Ishikawa (cell line): ENCODE data around the gene POLR1B.

Source experiments
- CEBPB ChIP-seq: IDR thresholded peaks from 2 replicates; pipeline ENCODE4 v1.6.1; 2012
- CREB1 ChIP-seq: IDR thresholded peaks from 2 replicates; pipeline ENCODE4 v1.6.1; 2012; ENCODE audit warnings: low read depth
- EGR1 ChIP-seq: IDR thresholded peaks from 2 replicates; pipeline ENCODE4 v1.6.1; 2012
- EP300 ChIP-seq: IDR thresholded peaks from 2 replicates; pipeline ENCODE4 v1.6.1; 2012; ENCODE audit warnings: borderline replicate concordance
- FOXM1 ChIP-seq: IDR thresholded peaks from 2 replicates; pipeline ENCODE4 v1.6.1; 2012; ENCODE audit warnings: low read depth, borderline replicate concordance
- RAD21 ChIP-seq: IDR thresholded peaks from 2 replicates; pipeline ENCODE4 v1.6.1; 2012; ENCODE audit warnings: low read depth
- TAF1 ChIP-seq: IDR thresholded peaks from 2 replicates; pipeline ENCODE4 v1.6.1; 2012; ENCODE audit warnings: low read depth, mild to moderate bottlenecking
- TCF12 ChIP-seq: IDR thresholded peaks from 2 replicates; pipeline ENCODE4 v1.6.1; 2012; ENCODE audit warnings: low read depth
- TEAD4 ChIP-seq: IDR thresholded peaks from 2 replicates; pipeline ENCODE4 v1.6.1; 2012
- USF1 ChIP-seq: IDR thresholded peaks from 2 replicates; pipeline ENCODE4 v1.6.1; 2012
- YY1 ChIP-seq: IDR thresholded peaks from 2 replicates; pipeline ENCODE4 v1.6.1; 2012; ENCODE audit warnings: low read depth
- ZBTB7A ChIP-seq: IDR thresholded peaks from 2 replicates; pipeline ENCODE4 v1.6.1; 2012; ENCODE audit warnings: low read depth
- TF ChIP-seq, protein P1 (sequence below): IDR thresholded peaks from 2 replicates; pipeline ENCODE4 v1.6.1; 2012
- TF ChIP-seq, protein P2 (sequence below): IDR thresholded peaks from 2 replicates; pipeline ENCODE4 v1.6.1; 2012; ENCODE audit warnings: low read depth, mild to moderate bottlenecking

- TF ChIP-seq, protein P1, sequence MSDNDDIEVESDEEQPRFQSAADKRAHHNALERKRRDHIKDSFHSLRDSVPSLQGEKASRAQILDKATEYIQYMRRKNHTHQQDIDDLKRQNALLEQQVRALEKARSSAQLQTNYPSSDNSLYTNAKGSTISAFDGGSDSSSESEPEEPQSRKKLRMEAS, result no peak
- TF ChIP-seq ZBTB7A, result no peak
- TF ChIP-seq RAD21, result no peak
- TF ChIP-seq CEBPB, result no peak
- TF ChIP-seq TCF12, result no peak
- no peak for TF ChIP-seq FOXM1
- TF ChIP-seq EP300, result no peak
- TF ChIP-seq TAF1, result no peak
- TF ChIP-seq TEAD4, result no peak
- no peak for TF ChIP-seq YY1
- TF ChIP-seq, protein P2, sequence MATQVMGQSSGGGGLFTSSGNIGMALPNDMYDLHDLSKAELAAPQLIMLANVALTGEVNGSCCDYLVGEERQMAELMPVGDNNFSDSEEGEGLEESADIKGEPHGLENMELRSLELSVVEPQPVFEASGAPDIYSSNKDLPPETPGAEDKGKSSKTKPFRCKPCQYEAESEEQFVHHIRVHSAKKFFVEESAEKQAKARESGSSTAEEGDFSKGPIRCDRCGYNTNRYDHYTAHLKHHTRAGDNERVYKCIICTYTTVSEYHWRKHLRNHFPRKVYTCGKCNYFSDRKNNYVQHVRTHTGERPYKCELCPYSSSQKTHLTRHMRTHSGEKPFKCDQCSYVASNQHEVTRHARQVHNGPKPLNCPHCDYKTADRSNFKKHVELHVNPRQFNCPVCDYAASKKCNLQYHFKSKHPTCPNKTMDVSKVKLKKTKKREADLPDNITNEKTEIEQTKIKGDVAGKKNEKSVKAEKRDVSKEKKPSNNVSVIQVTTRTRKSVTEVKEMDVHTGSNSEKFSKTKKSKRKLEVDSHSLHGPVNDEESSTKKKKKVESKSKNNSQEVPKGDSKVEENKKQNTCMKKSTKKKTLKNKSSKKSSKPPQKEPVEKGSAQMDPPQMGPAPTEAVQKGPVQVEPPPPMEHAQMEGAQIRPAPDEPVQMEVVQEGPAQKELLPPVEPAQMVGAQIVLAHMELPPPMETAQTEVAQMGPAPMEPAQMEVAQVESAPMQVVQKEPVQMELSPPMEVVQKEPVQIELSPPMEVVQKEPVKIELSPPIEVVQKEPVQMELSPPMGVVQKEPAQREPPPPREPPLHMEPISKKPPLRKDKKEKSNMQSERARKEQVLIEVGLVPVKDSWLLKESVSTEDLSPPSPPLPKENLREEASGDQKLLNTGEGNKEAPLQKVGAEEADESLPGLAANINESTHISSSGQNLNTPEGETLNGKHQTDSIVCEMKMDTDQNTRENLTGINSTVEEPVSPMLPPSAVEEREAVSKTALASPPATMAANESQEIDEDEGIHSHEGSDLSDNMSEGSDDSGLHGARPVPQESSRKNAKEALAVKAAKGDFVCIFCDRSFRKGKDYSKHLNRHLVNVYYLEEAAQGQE, result no peak
- no peak for TF ChIP-seq EGR1
- TF ChIP-seq CREB1, result no peak
- no peak for TF ChIP-seq USF1
These were observed 22.0 kb upstream of the POLR1B start for GRCh38 chr2:112520234-112520783.
